H1 (cell line): ENCODE results near the gene EN1. TPM values are rescaled to one million over a fixed set of nuclear protein-coding genes. Genes with fewer than 3 reads are reported as not detected.

Source experiments
- CTCF ChIA-PET: fragments of 300-600 bp; sonication (Branson Sonifier 250); formaldehyde crosslinking; loops from one replicate; lab custom pipeline; 2021; ENCODE audit not compliant: partially characterized antibody; lab: Charles Lee
- POLR2A ChIA-PET: fragments of 300-600 bp; sonication (Branson Sonifier 250); formaldehyde crosslinking; loops from one replicate; lab custom pipeline; 2021; ENCODE audit warnings: inconsistent platforms; ENCODE audit not compliant: partially characterized antibody; lab: Charles Lee
- DNase-seq, 2 experiments: peaks; one replicate each; pipeline versions ENCODE4 v3.0.0 to v3.0.0-alpha.2; 2010 to 2022; ENCODE audit warnings: low spot score in 2 of 2, low read depth in 1 of 2, mixed read lengths in 1 of 2
- FAIRE-seq: peaks from 2 replicates; lab custom pipeline; 2011; peaks lifted over from hg19 to GRCh38; lab: Jason Lieb, UNC
- H2AFZ ChIP-seq: 2 replicates; pipeline ENCODE4 v1.8.1; 2012; ENCODE audit warnings: low read length, inconsistent platforms
- H2AK5ac ChIP-seq: 2 replicates; pipeline ENCODE4 v1.6.1; 2013; ENCODE audit warnings: low read depth, low read length
- H2BK120ac ChIP-seq: replicated peaks from 2 replicates; pipeline ENCODE3; 2013; ENCODE audit warnings: low read depth, low read length, inconsistent platforms
- H2BK12ac ChIP-seq: 2 replicates; pipeline ENCODE4 v1.6.1; 2013; ENCODE audit warnings: low read depth, low read length
- H2BK15ac ChIP-seq: 2 replicates; pipeline ENCODE4 v1.6.1; 2013; ENCODE audit warnings: low read length
- H2BK20ac ChIP-seq: 2 replicates; pipeline ENCODE4 v1.6.1; 2013; ENCODE audit warnings: low read length
- H2BK5ac ChIP-seq: 2 replicates; pipeline ENCODE4 v1.6.1; 2013; ENCODE audit warnings: low read depth, low read length
- H3K14ac ChIP-seq: 2 replicates; pipeline ENCODE4 v1.6.1; 2013; ENCODE audit warnings: inconsistent platforms; ENCODE audit not compliant: insufficient read length
- H3K18ac ChIP-seq: 2 replicates; pipeline ENCODE4 v1.6.1; 2013; ENCODE audit warnings: low read length; ENCODE audit errors: extremely low read depth
- H3K23ac ChIP-seq: 2 replicates; pipeline ENCODE4 v1.6.1; 2013; ENCODE audit warnings: inconsistent platforms; ENCODE audit not compliant: insufficient read length
- H3K23me2 ChIP-seq: 2 replicates; pipeline ENCODE4 v1.6.1; 2013; ENCODE audit warnings: low read depth, low read length
- H3K27ac ChIP-seq: 2 replicates; pipeline ENCODE4 v1.6.1; 2011; ENCODE audit warnings: low read depth, low read length, inconsistent platforms
- H3K27me3 ChIP-seq, 4 experiments: replicated peaks in 1 of 4; 1 replicate in 1 of 4; 2 replicates in 3 of 4; pipeline versions ENCODE4 v1.6.1 to v1.8.1; 2011 to 2013; ENCODE audit warnings: low read length in 3 of 4, mild to moderate bottlenecking in 3 of 4, inconsistent platforms in 2 of 4, mixed read lengths in 2 of 4, moderate library complexity in 1 of 4; ENCODE audit not compliant: control insufficient read depth in 3 of 4, insufficient read depth in 3 of 4; ENCODE audit errors: extremely low read depth in 1 of 4
- H3K36me3 ChIP-seq, 4 experiments: 2 replicates each; pipeline versions ENCODE4 v1.6.1 to v1.8.1; 2011 to 2013; ENCODE audit warnings: mild to moderate bottlenecking in 4 of 4, low read length in 3 of 4, moderate library complexity in 2 of 4, control low read depth in 1 of 4, inconsistent platforms in 1 of 4; ENCODE audit not compliant: insufficient read depth in 4 of 4, control insufficient read depth in 2 of 4
- H3K4ac ChIP-seq: replicated peaks from 2 replicates; pipeline ENCODE3; 2013; ENCODE audit warnings: low read length, low read depth, mixed read lengths, inconsistent platforms; ENCODE audit not compliant: insufficient read length
- H3K4me1 ChIP-seq, 4 experiments: replicated peaks in 1 of 4; 1 replicate in 1 of 4; 2 replicates in 3 of 4; pipeline versions ENCODE4 v1.6.1 to v1.8.1; 2011 to 2013; ENCODE audit warnings: low read length in 3 of 4, inconsistent platforms in 2 of 4, mixed read lengths in 1 of 4; ENCODE audit not compliant: insufficient read depth in 4 of 4, control insufficient read depth in 3 of 4
- H3K4me2 ChIP-seq, 2 experiments: 2 replicates each; pipeline versions ENCODE4 v1.6.1 to v1.8.1; 2011 to 2013; ENCODE audit warnings: low read depth in 2 of 2, low read length in 2 of 2, control low read depth in 1 of 2, inconsistent platforms in 1 of 2, mild to moderate bottlenecking in 1 of 2; ENCODE audit not compliant: insufficient read depth in 1 of 2
- H3K4me3 ChIP-seq, 4 experiments: fragments of 200-600, 300-600 bp in 1 of 4; sonication (generic), shearing (Covaris generic), sonication (Bioruptor Twin) in 1 of 4; 2 replicates each; pipeline versions ENCODE4 v1.5.1 to v1.8.1; 2011 to 2016; ENCODE audit warnings: low read length in 4 of 4, low read depth in 3 of 4, control low read depth in 2 of 4, inconsistent platforms in 2 of 4, mild to moderate bottlenecking in 2 of 4, mixed read lengths in 1 of 4, moderate library complexity in 1 of 4; ENCODE audit not compliant: insufficient read depth in 2 of 4; ENCODE audit errors: extremely low read depth in 1 of 4
- H3K56ac ChIP-seq: replicated peaks from 2 replicates; pipeline ENCODE3; 2013; ENCODE audit warnings: low read depth, mild to moderate bottlenecking, mixed read lengths, low read length, inconsistent platforms; ENCODE audit not compliant: insufficient read length
- H3K79me1 ChIP-seq: 2 replicates; pipeline ENCODE4 v1.6.1; 2013; ENCODE audit warnings: low read depth, low read length, control low read depth
- H3K79me2 ChIP-seq, 2 experiments: 2 replicates each; pipeline versions ENCODE4 v1.6.1 to v1.8.1; 2012 to 2013; ENCODE audit warnings: low read length in 2 of 2, mild to moderate bottlenecking in 2 of 2, inconsistent platforms in 1 of 2; ENCODE audit not compliant: insufficient read depth in 2 of 2, control insufficient read depth in 1 of 2
- H3K9ac ChIP-seq, 4 experiments: replicated peaks in 1 of 4; 1 replicate in 1 of 4; 2 replicates in 3 of 4; pipeline versions ENCODE4 v1.6.1 to v1.8.1; 2011 to 2013; ENCODE audit warnings: low read depth in 3 of 4, low read length in 3 of 4, control low read depth in 2 of 4, mild to moderate bottlenecking in 2 of 4, moderate library complexity in 2 of 4, inconsistent platforms in 1 of 4; ENCODE audit errors: extremely low read depth in 1 of 4
- H3K9me3 ChIP-seq, 2 experiments: 2 replicates each; pipeline versions ENCODE4 v1.6.1 to v1.8.1; 2012 to 2013; ENCODE audit warnings: mild to moderate bottlenecking in 2 of 2, moderate library complexity in 2 of 2, control low read depth in 1 of 2, inconsistent platforms in 1 of 2, low read depth in 1 of 2, low read length in 1 of 2, mixed read lengths in 1 of 2; ENCODE audit not compliant: insufficient read depth in 2 of 2
- H4K20me1 ChIP-seq, 2 experiments: replicated peaks in 1 of 2; 2 replicates each; pipeline versions ENCODE3 to v1.8.1; 2011 to 2013; ENCODE audit warnings: inconsistent platforms in 2 of 2, low read length in 2 of 2, mild to moderate bottlenecking in 1 of 2; ENCODE audit not compliant: insufficient read depth in 2 of 2, control insufficient read depth in 1 of 2
- H4K5ac ChIP-seq: 2 replicates; pipeline ENCODE4 v1.6.1; 2013; ENCODE audit warnings: low read length, low read depth, mixed read lengths, inconsistent platforms; ENCODE audit not compliant: insufficient read length
- H4K8ac ChIP-seq: 2 replicates; pipeline ENCODE4 v1.8.0; 2013; ENCODE audit warnings: mild to moderate bottlenecking, moderate library complexity, low read length, inconsistent platforms; ENCODE audit not compliant: insufficient read depth; ENCODE audit errors: extremely low read depth
- H4K91ac ChIP-seq: replicated peaks from 2 replicates; pipeline ENCODE3; 2013; ENCODE audit warnings: low read length, mixed read lengths, inconsistent platforms; ENCODE audit not compliant: insufficient read length
- BRCA1 ChIP-seq: IDR thresholded peaks from 2 replicates; pipeline ENCODE4 v1.6.1; 2012; ENCODE audit warnings: low read depth, low read length, improper control_type of control experiment
- CTBP2 ChIP-seq: IDR thresholded peaks from 2 replicates; pipeline ENCODE4 v1.7.0; 2011; ENCODE audit warnings: borderline replicate concordance, mild to moderate bottlenecking, moderate library complexity, mixed read lengths, low read length; ENCODE audit not compliant: insufficient read depth, insufficient read length
- EZH2 ChIP-seq: fragments of 200-600 bp; sonication (generic); IDR thresholded peaks from 2 replicates; pipeline ENCODE4 v1.7.1; 2012; ENCODE audit warnings: low read depth, mild to moderate bottlenecking, moderate library complexity, low read length, inconsistent platforms; ENCODE audit not compliant: severe bottlenecking
- RAD21 ChIP-seq, 2 experiments: IDR thresholded peaks in 1 of 2; conservative IDR thresholded peaks in 1 of 2; 2 replicates each; pipeline ENCODE4 v1.6.1; 2011; ENCODE audit warnings: low read depth in 2 of 2, low read length in 2 of 2, improper control_type of control experiment in 1 of 2, inconsistent platforms in 1 of 2, mild to moderate bottlenecking in 1 of 2, moderate library complexity in 1 of 2
- SP2 ChIP-seq: IDR thresholded peaks from 2 replicates; pipeline ENCODE4 v1.6.1; 2012; ENCODE audit warnings: mild to moderate bottlenecking, low read length, inconsistent platforms
- SUZ12 ChIP-seq: fragments of 200-600 bp; sonication (generic); IDR thresholded peaks from 2 replicates; pipeline ENCODE4 v1.6.1; 2012; ENCODE audit warnings: mild to moderate bottlenecking, inconsistent platforms, low read length, moderate library complexity, mixed read lengths
- TAF7 ChIP-seq: optimal IDR thresholded peaks from 2 replicates; pipeline ENCODE3; 2011; ENCODE audit warnings: low read depth, mild to moderate bottlenecking, inconsistent platforms, low read length, moderate library complexity, borderline replicate concordance
- WGBS, 2 experiments: shearing (Covaris generic) in 1 of 2; methylation state at CpG; one replicate each; pipeline versions ENCODE4 v1.1.6 to v1.1.7; 2013 to 2015; ENCODE audit warnings: low lambda C conversion rate in 2 of 2, mixed read lengths in 2 of 2, inconsistent platforms in 1 of 2, low coverage in 1 of 2, missing lambda C conversion rate in 1 of 2; ENCODE audit not compliant: insufficient replicate concordance in 2 of 2, insufficient coverage in 1 of 2, insufficient read length in 1 of 2; ENCODE audit errors: extremely low coverage in 1 of 2, missing lambda C conversion rate in 1 of 2; 5-methylcytosine and 5-hydroxymethylcytosine counted together
- polyA plus RNA-seq, 7 experiments: library from polyadenylated mRNA; depleted of rRNA in 3 of 7; stranded (reverse) in 5 of 7; unstranded in 2 of 7; fragments of >200 nt in 5 of 7; fragments of 200-250 nt in 2 of 7; gene quantifications; 1 replicate in 5 of 7; 2 replicates in 1 of 7; 4 replicates in 1 of 7; pipeline versions ENCODE4 v1.2.1 to v1.2.3, GENCODE V29; 2011 to 2013; ENCODE audit warnings: missing spikeins in 2 of 7, mixed read lengths in 2 of 7
- total RNA-seq: library from RNA; stranded (reverse); fragmentation: NEBNext Ultra II Directional; extraction: Animal tissue kit (Norgen Biotek cat#: 25700); gene quantifications from 2 replicates; pipeline ENCODE4 v1.2.1, GENCODE V29; 2021

EN1 gene
- total and polyA plus RNA-seq, 2 of the 8 experiments (the other 6 are each of a cell fraction or from before 2014, with no cell fraction given), result not detected

GRCh38 chr2:118878531-118879149 lies 31.2 kb upstream of the EN1 start:
- Histone ChIP-seq H3K4ac (no peak overlapping the region), H4K8ac (no peak overlapping the region), H3K4me2 (no peak overlapping the region), H3K23me2 (no peaks in the 10 kb centered on the region), H3K23ac (no peak overlapping the region), H2BK15ac (no peak overlapping the region), H3K9me3 (no peaks in the 10 kb centered on the region), H4K91ac (no peak overlapping the region), H2AFZ (no peak overlapping the region), H3K27me3 (no peaks in the 10 kb centered on the region; a peak in 3 of 7 replicates), H2BK5ac (no peak overlapping the region), H2BK20ac (no peak overlapping the region), H3K79me2 (no peaks in the 10 kb centered on the region), H3K56ac (no peak overlapping the region), H3K79me1 (no peaks in the 10 kb centered on the region), H4K20me1 (no peaks in the 10 kb centered on the region), H2BK12ac (no peak overlapping the region), H3K9ac (no peak overlapping the region), H4K5ac (no peak overlapping the region), H3K4me1 (peaks cover 0 to 2% (median 1%) of the 10 kb centered on the region in 4 experiments; a peak in 2 of 7 replicates), H3K18ac (no peak overlapping the region), H3K36me3 (no peaks in the 10 kb centered on the region), H3K27ac (no peak overlapping the region), H3K4me3 (no peak overlapping the region), H2AK5ac (no peak overlapping the region), H2BK120ac (no peak overlapping the region), H3K14ac (no peak overlapping the region)
- 68% methylated on average over 2 of the region's 2 CpGs; no CpG with 5 or more reads in 1 of the 2 experiments for WGBS, 2 experiments
- TF ChIP-seq SUZ12 (no peak), TAF7 (no peak), RAD21 (IDR thresholded peaks at IDR 0.05 in 1 of 2, conservative IDR thresholded peaks at IDR 0.05 in 1 of 2; ENCODE audit: low read depth in 2 of 2, low read length in 2 of 2) (no peak), EZH2 (no peak), BRCA1 (no peak), SP2 (no peak), CTBP2 (no peak)
- no peak for DNase-seq
- CTCF ChIA-PET, result interaction anchor here (0.6 to 1.2 kb wide), 2 partner anchors 410 to 644 kb away, joined by 3 to 4 read pairs; no protein-coding TSS in a partner anchor
- FAIRE-seq, result no peak
- POLR2A ChIA-PET, result no interaction called here
